ENCODE data around the gene ARHGAP29. TPM values are rescaled to one million over a fixed set of nuclear protein-coding genes. Genes with fewer than 3 reads are reported as not detected.

ARHGAP29 gene
- total and polyA plus RNA-seq, 10 of the 15 experiments (the other 5 are each of a cell fraction or from before 2014, with no cell fraction given), result under 0.01 to 0.43 (median 0.10) TPM; not detected in 4

- TF ChIP-seq USF1 (IDR thresholded peaks at IDR 0.05; ENCODE audit: borderline replicate concordance, extremely low read length, insufficient read depth, low read depth, low read length) (no peak), TCF7 (IDR thresholded peaks at IDR 0.05; ENCODE audit: borderline replicate concordance) (no peak), PBX3 (IDR thresholded peaks at IDR 0.05; ENCODE audit: insufficient replicate concordance, low read depth, low read length) (no peak), IRF3 (IDR thresholded peaks at IDR 0.05) (no peak)
Observed at GRCh38 chr1:94180650-94181049, 56.7 kb downstream of the ARHGAP29 start (continued).

- Histone ChIP-seq H3K9ac (ENCODE audit: control insufficient read depth, insufficient read depth, low read length) (no peak overlapping the region), H3K4me2 (ENCODE audit: control insufficient read depth, insufficient read depth) (no peak overlapping the region), H3K27me3 (replicated peaks in 1 of 2; ENCODE audit: control insufficient read depth in 2 of 2, insufficient read depth in 2 of 2, low read length in 1 of 2) (no peaks in the 10 kb centered on the region; a peak in 2 of 4 replicates), H3K4me3 (no peak overlapping the region), H3K36me3 (ENCODE audit: control insufficient read depth in 2 of 2, insufficient read depth in 2 of 2, low read length in 1 of 2) (no peaks in the 10 kb centered on the region), H3K9me3 (replicated peaks; ENCODE audit: control insufficient read depth, insufficient read depth, low read length) (no peaks in the 10 kb centered on the region), H4K20me1 (ENCODE audit: control insufficient read depth, insufficient read depth) (no peaks in the 10 kb centered on the region), H3K4me1 (ENCODE audit: control insufficient read depth, insufficient read depth, low read length) (no peaks in the 10 kb centered on the region), H3K27ac (ENCODE audit: control insufficient read depth, insufficient read depth) (no peak overlapping the region), H2AFZ (ENCODE audit: control insufficient read depth, low read depth, low read length) (no peak overlapping the region), H3K79me2 (ENCODE audit: control insufficient read depth, insufficient read depth, low read length) (no peaks in the 10 kb centered on the region)
- CTCF ChIA-PET, result no interaction called here
- in situ Hi-C loops (cut with MboI), result no loop called here
- TF ChIP-seq SREBF2 (IDR thresholded peaks at IDR 0.05; ENCODE audit: low read length), result no peak
- TF ChIP-seq CUX1 (IDR thresholded peaks at IDR 0.05; ENCODE audit: insufficient replicate concordance, low read depth, low read length), result no peak
- no peak for TF ChIP-seq MLLT1 (IDR thresholded peaks at IDR 0.05)
- TF ChIP-seq SMARCA5 (IDR thresholded peaks at IDR 0.05), result no peak
- no peak for TF ChIP-seq FOXM1 (IDR thresholded peaks at IDR 0.05; ENCODE audit: low read depth, low read length)
- TF ChIP-seq RB1 (IDR thresholded peaks at IDR 0.05; ENCODE audit: borderline replicate concordance), result no peak
- DNase-seq (ENCODE audit: low read depth, low spot score), result no peak
- no peak for FAIRE-seq
- POLR2A ChIA-PET, result no interaction called here
- BruUV-seq (replicated peaks), result no TSS peak
- RAD21 ChIA-PET (ENCODE audit: unreplicated experiment), result no interaction called here
- no peak for ATAC-seq
- intact Hi-C loops (cut with micrococcal nuclease; ENCODE audit: unreplicated experiment), result no loop called here
- SMC1A ChIA-PET (ENCODE audit: uncharacterized antibody, unreplicated experiment), result no interaction called here
Observed at GRCh38 chr1:94178901-94179300, 58.5 kb downstream of the ARHGAP29 start.

All from GM12878 (cell line).